ENCODE measurements around the gene RPS21.

The RPS21 gene

GRCh38 chr20:62354031-62354808 is 32.7 kb upstream of the RPS21 start:
- DNase-seq: peak; percentile 16

DNA sequence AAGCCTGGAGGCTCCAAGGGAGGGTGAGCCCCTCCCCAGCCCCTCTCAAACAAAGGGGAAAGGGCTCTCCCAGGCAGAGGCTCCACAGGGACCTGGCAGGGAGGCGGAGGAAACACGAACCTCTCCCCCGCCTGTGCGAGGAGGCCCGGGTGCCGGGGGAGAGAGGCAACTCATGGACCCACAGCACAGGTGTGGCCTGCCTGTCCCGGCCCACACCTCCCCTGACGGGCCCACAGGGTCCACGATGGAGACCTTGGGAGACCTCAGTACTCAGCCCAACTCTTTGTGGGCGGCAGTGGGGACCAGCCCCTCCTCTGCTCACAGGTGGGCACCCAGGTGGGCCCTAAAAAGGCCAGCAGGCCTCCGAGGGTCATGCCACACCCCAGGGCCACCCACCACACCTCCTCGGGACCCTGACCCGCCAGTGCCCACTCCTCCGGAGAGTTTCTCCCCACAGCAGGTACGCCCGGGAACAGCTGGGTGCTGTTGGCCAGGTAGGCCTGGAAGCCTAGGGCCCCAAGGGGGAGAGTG is 32.0 kb upstream of the RPS21 start:
- peak; percentile 22 for DNase-seq

- DNase-seq: peak; percentile 43
Measured at GRCh38 chr20:62355516-62355877, 31.4 kb upstream of the RPS21 start.

DNA sequence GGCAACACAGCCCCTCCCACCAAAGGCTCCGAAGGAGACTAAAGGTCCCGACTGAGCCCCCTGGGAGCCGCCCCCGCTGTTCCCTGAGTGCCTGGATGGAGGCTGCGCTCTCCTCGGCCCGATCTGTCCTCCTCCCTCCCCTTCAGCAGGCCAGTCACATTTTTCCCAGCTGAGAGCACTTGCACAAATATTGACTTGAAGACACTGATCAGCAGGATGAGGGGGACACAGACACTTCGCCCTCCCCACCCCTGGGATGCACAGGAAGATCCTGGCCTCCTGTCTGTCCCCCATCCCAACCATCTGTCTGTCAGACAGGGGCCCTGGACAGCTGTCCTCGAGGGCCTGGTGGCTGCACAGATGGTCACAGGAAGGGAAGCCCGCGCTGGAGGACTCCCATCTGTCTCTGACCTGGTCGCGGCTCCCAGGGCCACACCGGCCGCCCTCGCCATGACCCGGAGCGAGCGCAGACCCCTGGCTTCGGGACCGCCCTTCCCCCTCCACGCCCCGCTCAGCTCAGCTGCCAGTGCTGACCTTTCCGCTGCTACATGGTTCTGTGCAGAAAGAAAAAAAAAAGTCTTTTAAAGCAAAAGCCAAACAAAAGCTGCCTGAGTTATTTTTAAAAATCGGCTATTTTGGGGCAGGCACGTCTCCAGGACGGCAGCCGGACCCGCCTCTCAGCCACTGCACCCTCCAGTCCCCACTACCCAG is 30.9 kb upstream of the RPS21 start:
- DNase-seq: peak; percentile 67

GRCh38 chr20:62356589-62357186 is 30.2 kb upstream of the RPS21 start:
- DNase-seq: no peak

GRCh38 chr20:62357187-62357667 is 29.7 kb upstream of the RPS21 start:
- DNase-seq: peak; percentile 75

DNA sequence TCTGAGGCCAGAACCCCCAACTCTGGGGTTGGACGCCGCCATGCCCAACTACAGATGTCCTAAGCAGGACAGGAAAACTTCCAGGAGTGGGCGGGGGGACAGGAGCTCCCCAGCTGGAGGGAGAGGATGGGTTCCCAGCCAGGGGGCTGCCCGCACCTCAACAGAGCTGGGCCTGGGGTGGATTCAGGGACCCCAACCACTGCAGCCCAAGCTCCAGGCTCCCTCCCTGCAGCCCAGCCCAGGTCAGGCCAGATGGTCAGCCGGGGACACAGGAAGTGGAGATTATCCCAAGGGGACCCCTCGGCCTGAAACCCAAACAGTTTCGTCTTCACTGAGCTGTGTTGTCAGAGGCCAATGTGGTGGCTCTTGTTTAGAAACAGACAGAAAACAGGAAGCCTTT is 29.2 kb upstream of the RPS21 start:
- DNase-seq: peak; percentile 51

GRCh38 chr20:62358171-62359042 is 28.5 kb upstream of the RPS21 start:
- peak; percentile 75 for DNase-seq

- DNase-seq: no peak
Measured at GRCh38 chr20:62359043-62359490, 27.8 kb upstream of the RPS21 start.

DNA sequence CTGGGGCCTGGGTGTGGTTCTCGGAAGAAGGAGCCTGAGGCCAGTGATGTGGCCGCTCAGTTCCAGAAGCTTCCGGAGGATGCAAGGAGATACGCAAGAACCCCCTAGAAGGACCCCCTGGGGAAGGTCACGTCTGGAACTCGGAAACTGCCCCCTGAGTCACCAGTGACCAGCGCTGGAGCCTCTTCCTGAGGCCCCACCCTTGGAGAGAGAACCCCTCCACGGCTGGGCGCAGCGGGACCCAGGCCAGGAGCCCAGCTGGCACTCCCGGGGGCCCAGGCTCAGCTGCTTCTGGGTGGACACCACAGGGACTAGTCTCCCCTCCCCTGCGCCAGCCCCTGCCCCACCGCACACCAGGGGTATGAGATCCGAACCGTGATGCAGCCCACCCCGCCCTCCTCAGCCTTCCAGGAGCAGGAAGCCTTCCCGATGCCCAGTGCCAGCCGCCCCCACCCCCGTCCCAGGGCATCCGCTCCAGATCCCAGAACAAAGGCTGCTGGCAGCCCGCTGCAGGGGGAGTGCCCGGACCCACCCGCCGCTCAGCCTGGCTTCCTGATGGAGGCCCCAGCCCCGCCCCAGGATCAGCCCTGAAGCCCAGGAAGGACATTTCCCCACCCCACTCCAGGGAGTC is 27.3 kb upstream of the RPS21 start:
- peak; percentile 55 for DNase-seq

GRCh38 chr20:62360854-62361798 is 25.8 kb upstream of the RPS21 start:
- DNase-seq: peak; percentile 57

- DNase-seq: no peak
Measured at GRCh38 chr20:62361799-62362589, 24.9 kb upstream of the RPS21 start.

GRCh38 chr20:62362590-62362940 is 24.3 kb upstream of the RPS21 start:
- peak; percentile 45 for DNase-seq

DNA sequence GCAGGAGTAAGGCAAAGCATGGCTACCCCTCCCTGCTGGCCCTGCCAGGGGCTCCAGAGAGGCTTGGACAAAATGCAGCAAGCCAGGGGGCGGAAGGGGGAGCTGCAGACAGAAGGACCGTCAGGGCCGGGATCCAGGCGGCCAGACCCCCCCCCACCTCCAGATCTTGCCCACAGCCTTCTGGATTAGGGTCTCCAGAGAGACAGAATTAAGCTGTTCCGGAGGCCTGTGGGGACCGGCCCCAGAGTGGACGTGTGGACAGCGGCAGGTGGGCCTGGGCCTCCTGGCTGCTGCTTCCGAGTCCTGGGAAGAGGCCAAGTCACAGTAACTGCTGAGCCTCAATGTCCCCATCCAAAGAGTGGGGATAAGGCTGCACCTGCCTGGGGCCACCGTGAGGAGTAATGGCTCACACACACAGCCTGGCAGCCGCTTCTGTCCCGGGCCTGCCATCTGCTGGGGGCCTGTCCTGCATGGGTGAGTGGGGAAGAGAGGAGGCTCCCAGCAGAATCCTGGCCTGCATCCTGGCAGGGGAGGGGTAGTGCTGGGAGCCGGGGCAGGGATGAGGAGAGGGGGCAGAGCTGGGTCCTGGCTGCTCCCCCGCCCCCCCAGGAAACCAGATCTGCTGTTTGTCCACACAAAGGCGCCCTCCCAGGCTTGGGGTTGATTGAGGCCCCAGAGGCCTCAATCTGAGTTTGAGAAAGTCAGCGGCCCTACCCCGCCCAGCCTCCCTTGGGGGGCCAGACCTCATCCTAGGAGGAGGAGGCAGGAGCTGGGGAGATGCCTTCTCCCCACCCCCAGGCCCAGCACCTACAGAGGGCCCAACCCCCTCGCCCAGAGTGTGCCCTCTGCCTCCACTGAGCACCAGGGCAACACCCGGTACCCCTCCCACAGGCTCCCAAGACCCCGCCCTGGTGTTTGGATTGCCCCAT is 23.6 kb upstream of the RPS21 start:
- no peak for DNase-seq

DNA sequence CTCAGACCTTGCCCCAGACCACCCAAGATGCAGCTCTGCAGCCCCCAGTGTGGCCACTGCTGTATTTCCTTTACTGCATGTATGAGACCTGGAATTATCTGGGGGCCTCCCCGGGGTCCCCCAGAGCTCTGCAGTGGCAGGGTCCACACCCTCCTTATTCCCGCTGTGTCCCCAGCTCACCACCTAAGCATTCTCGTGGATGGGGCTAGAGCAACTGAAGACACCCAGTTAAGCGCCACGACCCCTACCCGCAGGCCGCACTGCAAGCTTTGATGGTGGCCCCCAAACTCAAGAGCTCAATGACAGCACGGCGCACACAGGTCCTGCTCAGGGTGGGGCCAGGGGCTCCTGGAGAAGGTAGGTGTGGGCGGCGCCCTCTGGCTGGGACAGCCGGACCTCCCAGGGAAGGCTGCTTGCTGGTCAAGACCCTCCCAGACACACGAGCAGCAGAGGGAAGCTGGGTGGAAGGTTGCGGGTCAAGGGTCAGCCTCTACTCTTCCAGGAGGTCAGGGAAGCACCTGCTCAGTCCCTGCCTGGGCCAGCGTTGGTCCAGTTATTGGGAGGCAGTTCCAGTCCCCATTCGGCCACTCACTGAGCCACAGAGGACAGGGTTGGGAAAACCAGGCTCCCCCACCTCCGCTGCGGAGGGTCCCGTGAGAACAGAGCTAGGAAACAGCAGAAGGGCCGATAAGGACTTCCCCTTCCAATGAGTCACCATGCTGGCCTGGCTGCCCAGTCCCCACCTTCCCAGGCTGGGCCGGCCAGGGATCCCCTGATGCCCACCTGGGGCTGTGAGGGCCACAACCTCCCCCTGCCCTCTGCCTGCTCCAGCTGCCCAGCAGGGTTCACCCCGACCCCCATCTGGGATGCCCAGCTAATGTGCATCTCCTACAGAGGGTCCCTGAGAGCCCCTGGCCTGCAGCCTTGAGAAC is 22.7 kb upstream of the RPS21 start:
- no peak for DNase-seq

- DNase-seq: no peak
Measured at GRCh38 chr20:62364911-62365736, 21.8 kb upstream of the RPS21 start.
